Stimulated activated CD4-positive, alpha-beta T cell treated with anti-CD3 and anti-CD28 coated beads, Interleukin-1b, Interleukin-23, amount 100 ng/mL, for 4 hours (primary cell): ENCODE results near the gene THRB.

Source experiments
- DNase-seq, 2 donors: peaks; one replicate each; pipeline ENCODE4 v3.0.0-alpha.2; 2020; ENCODE audit warnings: low read depth in 2 of 2

Gene THRB

GRCh38 chr3:24145481-24145880 lies 349.2 kb downstream of the THRB start:
- no peak for DNase-seq

DNA sequence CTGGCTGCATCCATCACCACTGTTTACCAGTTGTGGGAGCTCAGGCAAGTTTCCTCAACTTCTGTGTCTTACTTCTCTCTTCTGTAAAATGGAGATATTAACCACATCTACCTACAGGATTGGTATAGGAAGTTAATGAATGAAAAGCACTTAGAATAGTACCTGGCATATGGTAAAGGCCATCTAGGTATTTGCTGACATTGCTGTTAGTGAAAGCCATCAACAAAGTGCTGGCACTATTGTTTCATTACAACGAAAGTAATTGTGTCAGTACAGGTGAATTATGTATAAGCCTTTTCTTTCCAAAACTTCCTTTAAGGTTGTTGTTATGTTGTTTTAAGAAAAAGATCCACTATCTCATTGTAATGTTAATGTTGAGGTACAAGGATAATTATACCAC lies 352.5 kb downstream of the THRB start:
- DNase-seq: no peak

DNA sequence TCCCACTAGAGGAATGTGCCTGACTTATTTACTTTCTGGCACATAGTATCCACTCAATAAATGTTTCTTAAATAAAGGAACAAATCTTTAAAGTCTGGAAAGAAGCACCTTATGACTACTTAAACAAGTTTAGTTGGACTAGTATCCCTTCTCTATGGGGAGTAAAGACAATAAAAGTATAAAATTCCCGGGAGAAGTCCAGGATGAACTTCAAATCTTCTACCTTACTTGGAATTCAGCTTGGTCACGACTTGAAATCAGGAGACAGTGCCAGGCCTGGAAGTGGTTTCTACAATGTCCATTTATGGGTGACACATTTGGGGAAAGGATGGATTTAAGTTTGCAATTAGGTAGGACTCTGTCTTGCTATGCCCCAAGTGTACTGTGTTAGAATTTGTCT lies 353.1 kb downstream of the THRB start:
- DNase-seq: no peak

DNA sequence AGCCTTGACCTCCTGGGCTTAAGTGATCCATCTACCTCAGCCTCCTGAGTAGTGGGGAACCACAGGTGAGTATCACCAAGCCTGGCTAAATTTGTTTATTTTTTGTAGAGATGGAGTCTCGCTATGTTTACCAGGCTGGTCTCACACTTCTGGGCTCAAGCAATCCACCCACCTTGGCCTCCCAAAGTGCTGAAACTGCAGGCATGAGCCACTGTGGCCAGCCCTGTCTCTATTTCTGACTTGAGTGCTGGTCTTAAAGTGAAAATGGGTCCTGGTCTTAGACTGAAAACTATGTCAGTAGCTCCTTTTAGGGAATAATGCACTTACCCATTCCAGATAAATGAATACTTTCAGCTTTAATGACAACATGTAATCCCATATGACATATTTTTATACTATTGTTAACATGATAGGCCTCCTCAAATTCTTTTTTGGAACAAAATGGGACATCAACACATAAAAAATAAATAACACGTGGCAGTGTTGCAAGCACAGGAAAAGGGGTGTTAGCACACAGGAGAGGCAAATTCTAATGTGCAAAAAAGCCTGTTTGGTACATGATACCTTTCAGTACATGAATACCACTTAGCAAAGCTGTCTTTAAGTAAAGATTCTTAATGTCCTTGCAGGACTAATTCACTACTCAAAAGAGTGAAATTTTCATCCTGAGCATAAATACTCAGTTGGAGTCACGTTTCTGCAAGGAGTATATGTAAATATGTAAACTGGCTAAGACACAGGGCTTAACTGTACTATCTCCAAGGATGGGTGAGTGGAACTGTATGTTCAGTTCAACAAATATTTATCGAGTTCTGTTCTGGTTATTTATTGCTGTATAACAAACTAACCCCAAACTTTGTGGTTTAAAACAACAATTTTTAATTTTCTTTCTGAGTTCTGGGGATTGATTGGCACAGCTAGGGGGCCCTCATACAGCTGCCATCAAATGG lies 354.9 kb downstream of the THRB start:
- DNase-seq: no peak

- no peak for DNase-seq
Observed at GRCh38 chr3:24138876-24139256, 355.8 kb downstream of the THRB start.

GRCh38 chr3:24137958-24138875 lies 356.4 kb downstream of the THRB start:
- no peak for DNase-seq

DNA sequence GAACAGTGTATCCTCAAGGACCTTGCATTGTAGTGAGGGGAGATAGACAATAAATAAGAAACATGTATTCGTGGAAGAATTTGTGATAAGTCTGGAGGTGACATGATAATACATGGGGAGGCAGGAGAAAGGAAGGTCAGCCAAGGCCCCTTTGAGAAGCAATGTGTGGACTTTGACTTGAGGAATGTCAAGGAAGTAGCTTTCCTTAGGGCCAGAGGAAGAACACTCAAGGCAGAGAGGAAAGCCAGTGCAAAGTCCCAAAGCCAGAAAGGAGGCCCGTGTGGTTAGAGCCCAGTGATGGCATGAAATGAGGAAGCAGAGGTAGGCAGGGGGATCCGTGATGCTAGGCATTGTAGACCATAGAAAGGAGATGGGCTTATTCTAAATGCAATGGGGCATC lies 357.3 kb downstream of the THRB start:
- DNase-seq: no peak

DNA sequence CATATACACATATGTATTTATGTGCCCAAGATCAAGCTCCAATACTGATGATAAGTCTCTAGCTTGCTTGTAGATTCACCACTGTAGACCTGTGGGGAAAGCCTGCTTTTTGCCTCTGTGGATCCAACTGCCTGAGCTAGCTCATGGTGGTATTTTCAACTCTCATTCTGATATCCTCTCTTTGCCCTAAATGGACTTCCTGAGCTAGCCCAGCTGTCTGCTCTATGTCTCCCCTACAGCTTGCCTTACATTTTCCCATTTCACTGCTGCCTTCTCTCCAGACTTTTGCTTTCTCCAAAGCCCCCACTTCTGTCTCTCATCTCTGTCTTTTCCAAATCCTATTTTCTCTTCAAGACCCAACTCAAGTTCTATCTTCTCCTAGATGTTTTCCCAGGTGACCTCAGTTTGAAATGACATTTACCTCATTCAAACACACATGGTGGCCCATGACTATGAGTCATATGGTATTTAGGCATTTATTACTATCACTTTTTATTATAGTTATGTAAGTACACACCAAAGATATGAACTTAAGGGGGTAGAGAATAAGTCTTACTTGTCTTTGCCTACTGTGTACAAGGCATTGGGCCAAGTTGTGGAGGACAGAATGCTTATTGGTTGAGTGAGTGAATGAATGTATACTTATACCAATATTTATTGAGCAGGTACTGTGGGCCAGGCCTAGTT lies 357.9 kb downstream of the THRB start:
- no peak for DNase-seq

DNA sequence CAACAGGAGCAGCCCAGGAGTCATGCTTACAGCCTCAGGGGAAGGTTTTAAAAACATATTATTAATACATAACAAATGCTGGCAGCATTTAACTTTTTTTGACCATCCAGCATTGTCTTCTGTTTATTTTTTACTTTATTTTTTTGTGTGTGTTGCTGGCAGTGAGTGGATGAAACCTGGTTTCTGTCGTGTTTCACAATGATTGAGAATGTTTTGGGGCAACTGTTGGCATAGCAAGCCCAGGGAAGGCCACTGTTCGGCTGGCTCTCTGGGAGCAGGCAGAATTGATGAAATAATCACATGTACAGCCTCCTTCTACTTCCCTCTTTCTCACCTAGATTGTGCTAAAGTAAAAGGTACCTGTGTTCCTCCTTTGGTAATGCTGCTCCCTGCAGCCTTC lies 359.4 kb downstream of the THRB start:
- no peak for DNase-seq

DNA sequence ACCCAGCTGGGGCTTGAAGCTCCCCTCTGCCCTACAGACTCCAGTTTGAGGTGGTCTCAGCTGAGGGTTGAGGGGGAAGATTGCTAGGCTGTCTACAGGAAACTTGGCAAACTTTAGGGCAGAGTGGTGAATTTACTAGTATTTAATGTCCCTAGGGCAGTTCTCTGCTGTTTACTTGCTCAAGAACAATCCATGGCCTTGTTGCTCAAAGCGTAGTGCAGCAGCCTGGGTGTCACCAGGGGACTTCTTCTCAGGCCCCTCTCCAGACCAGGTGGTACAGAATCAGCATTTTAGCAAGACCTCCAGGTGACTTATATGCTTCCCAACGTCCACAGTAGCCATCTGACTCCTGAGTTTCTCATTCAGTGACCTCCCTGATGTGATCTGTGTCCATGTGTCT lies 360.7 kb downstream of the THRB start:
- no peak for DNase-seq

DNA sequence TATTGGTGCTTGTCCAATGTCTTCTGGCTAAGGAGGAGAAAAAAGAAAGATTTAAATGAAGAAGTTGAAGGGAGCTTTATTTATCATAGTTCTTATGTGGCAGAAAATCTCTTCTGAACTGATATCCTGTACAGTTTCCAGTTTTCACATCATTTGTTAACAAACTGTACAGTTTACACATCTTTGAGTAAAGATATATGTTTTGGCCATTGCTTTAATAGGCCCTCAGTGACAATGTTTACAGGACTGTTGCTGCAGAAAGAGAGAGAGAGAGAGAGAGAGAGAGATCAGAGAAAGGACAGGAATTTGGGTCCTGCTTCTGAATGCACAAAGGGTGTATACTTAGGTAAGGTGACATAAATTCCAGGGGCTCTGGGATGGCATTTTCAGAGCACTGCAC lies 361.2 kb downstream of the THRB start:
- DNase-seq: no peak

DNA sequence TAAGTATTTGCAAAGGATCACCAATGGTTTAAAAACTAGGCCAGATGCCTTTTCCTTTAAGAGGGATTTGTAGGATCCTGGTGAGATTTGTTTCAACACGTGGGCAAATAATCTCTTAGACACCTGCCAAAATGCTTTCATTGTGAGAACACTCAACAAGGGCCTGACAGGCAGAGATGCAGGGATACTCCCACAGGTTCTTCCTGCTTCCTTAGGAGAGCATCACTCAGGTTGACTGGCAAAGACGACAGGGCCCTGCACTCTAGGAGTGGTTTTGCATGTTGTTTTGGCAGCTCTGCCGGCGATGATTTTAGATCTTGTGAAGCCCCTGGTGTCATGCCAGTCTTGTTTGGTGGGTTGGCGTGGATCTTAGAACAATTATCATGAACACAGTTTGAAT lies 365.1 kb downstream of the THRB start:
- DNase-seq: no peak

GRCh38 chr3:24128199-24129005 lies 366.2 kb downstream of the THRB start:
- no peak for DNase-seq

- DNase-seq: no peak
Observed at GRCh38 chr3:24123596-24123995, 371.1 kb downstream of the THRB start.

DNA sequence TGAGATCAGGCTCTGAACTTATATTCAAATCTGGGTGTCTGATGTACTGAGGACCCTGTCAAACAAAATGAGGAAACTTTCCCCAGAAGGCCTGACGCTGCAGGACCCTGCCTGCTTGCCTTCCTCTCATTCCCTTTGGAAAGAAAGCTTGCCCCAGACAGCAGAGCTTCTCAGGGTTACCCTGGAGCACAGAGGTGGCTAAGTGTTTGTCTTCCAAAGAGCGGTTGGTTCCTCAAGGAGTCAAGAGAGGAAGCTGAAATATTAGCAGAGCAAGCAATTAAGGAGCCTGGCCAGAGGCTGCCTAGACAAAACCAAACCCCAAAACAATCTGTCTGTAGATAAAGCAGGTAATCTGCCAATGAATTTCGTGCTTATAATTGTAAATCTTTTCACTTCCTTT lies 374.2 kb downstream of the THRB start:
- no peak for DNase-seq

DNA sequence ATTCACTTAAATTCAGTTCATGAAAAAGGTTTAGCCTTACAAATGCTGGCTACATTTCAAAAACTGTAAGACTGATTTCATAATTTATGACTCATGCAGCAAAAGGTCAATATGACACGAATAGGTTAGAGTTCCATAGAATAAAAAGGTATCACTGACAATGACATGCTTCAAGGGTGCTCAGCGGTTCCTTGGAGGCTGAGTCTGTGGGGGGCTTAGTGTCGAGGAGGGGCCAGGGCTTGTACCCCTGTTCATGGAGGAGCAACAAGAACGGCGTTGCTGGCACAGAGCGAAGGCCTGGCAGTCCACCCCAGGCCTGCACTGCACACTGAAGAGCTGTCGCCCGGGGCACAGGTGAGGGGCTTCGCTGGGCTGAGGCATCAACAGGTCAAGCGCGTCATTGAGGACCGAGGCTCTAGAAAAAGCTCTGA lies 375.3 kb downstream of the THRB start:
- DNase-seq: no peak

GRCh38 chr3:24117508-24117907 lies 377.1 kb downstream of the THRB start:
- DNase-seq: no peak

DNA sequence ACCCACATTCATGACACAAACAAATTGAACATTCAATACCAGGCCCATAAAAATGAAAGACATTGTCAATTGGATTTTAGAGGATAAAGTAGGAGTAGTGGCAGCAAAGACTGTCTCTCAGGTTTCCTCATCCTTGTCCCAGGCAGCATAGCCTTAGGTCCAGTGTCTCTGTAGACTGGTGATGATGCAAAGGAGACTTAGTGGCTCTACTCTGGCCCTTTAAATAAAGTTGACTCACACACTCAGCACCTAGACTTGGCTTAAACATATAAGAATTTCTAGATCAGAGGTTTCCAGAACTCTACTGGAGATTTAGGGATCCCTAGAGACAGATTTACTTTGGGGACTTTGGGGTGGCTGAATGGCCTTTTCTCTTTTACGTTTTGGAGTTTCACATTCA lies 382.9 kb downstream of the THRB start:
- no peak for DNase-seq

GRCh38 chr3:24110051-24110450 lies 384.6 kb downstream of the THRB start:
- DNase-seq: no peak

DNA sequence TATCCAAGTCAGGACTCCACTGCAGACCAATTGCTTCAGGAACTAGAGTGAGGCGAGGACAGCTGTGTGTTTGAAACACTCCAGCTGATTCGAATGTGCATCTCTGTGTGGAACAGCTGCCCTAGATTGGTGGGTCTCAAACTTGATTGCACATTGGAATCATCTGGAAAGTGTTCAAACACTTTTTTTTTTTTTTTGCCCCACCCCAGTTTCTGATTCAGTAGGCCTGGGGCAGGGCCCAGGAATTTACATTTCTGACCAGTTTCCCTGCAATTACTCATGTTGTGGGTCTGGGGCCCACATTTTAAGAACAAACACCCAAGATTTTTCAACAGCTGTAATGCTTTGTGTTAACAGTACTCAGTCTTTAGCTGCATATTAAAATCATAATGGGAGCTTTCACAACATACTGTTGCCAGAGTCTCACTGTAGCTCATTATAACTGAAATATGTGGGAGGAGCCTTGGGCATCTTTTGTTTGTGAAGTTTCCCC lies 392.9 kb downstream of the THRB start:
- no peak for DNase-seq
